Astrocyte (in vitro differentiated cells and primary cell): ENCODE results near the gene MARVELD1.

ENCODE experiments used
- CTCF ChIP-seq: IDR thresholded peaks from 2 replicates; pipeline ENCODE4 v1.5.1; 2011; ENCODE audit warnings: low read depth, mild to moderate bottlenecking, inconsistent platforms, low read length, moderate library complexity; ENCODE audit not compliant: insufficient read depth
- EZH2 ChIP-seq: IDR thresholded peaks from 2 replicates; pipeline ENCODE4 v1.6.1; 2012; ENCODE audit warnings: mild to moderate bottlenecking, low read length, inconsistent platforms; ENCODE audit not compliant: insufficient read depth

GRCh38 chr10:97760461-97761257 is 47.1 kb downstream of the MARVELD1 start:
- TF ChIP-seq CTCF: no peak
- no peak for TF ChIP-seq EZH2
